ENCODE data around the gene RSPH1. TPM values are rescaled to one million over a fixed set of nuclear protein-coding genes. Genes with fewer than 3 reads are reported as not detected.

The RSPH1 gene
- total and polyA plus RNA-seq, 4 donors, result 0.09 to 0.17 (median 0.16) TPM; not detected in 1

DNA sequence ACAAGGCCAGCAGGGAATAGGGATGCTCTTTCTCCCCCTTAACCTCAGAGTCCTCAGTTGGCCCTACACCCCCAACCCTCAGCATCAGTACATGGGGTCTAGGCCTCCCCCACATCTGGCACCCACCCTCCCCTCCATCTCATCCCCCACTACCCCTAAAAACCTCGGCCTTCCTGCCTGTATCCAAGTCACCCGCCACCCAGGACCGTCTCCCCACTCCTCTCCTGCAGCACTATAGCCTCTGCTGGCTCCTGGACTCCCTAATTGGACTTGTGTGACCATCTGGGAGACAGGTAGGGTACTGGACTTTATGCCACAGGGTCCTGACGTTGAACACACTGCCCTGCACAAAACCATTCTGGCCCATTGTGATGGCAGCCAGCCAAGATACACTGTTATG, 6.0 kb downstream of the RSPH1 start (continued):
- TF ChIP-seq CTCF (IDR thresholded peaks at IDR 0.05; ENCODE audit: low read depth, low read length, missing input control) (no peak), YY1 (IDR thresholded peaks at IDR 0.05) (no peak), RAD21 (IDR thresholded peaks at IDR 0.05) (no peak), ATF3 (IDR thresholded peaks at IDR 0.05) (no peak), NR2F2 (IDR thresholded peaks at IDR 0.05) (no peak), HNF4G (IDR thresholded peaks at IDR 0.05) (no peak)
- TF ChIP-seq, protein P1, sequence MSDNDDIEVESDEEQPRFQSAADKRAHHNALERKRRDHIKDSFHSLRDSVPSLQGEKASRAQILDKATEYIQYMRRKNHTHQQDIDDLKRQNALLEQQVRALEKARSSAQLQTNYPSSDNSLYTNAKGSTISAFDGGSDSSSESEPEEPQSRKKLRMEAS (IDR thresholded peaks at IDR 0.05), result no peak

DNA sequence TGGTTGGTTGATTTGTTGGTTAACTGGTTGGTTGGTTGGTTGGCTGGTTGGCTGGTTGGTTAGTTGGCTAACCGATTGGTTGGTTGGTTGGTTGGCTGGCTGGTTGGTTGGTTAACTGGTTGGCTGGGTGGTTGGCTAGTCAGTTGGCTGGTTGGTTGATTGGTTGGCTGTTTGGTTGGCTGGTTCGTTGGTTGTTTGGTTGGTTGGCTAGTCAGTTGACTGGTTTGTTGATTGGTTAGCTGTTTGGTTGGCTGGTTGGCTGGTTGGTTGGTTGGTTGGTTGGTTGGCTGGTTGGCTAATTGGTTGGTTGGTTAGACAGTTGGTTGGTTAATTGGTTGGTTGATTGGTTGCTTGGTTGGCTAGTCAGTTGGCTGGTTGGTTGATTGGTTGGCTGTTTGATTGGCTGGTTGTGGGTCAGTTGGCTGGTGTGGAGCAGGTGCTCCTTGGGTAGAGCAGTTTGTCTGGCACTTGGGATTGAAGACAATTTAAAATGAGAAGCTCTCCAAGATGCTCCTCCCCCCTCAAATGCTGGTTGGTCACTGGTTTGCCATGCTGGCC, 6.9 kb downstream of the RSPH1 start:
- no peak for DNase-seq (ENCODE audit: low spot score)
- H3K27ac ChIP-seq (ENCODE audit: low read depth in 1 of 2, low read length in 2 of 2), result no peak overlapping the region
- no peak for TF ChIP-seq TAF1 (conservative IDR thresholded peaks at IDR 0.05)
- TF ChIP-seq, protein P1 (IDR thresholded peaks at IDR 0.05), result no peak
- TF ChIP-seq GABPA (IDR thresholded peaks at IDR 0.05 in 1 of 2, conservative IDR thresholded peaks at IDR 0.05 in 1 of 2), result no peak
- no peak for TF ChIP-seq EGR1 (IDR thresholded peaks at IDR 0.05; ENCODE audit: low read depth in 2 of 2)
- TF ChIP-seq ATF3 (IDR thresholded peaks at IDR 0.05), result no peak
- no peak for TF ChIP-seq RAD21 (IDR thresholded peaks at IDR 0.05)
- no peaks in the 10 kb centered on the region for H3K4me1 ChIP-seq (ENCODE audit: control insufficient read depth in 4 of 4, insufficient read depth in 4 of 4, low read length in 3 of 4)
- H3K4me3 ChIP-seq (ENCODE audit: low read depth in 1 of 3, low read length in 3 of 3), result no peak overlapping the region
- no peaks in the 10 kb centered on the region for H3K9me3 ChIP-seq (ENCODE audit: control insufficient read depth in 4 of 4, low read length in 3 of 4)
- 76% methylated on average over 2 of the region's 2 CpGs for whole genome bisulfite sequencing
- no peaks in the 10 kb centered on the region for H3K27me3 ChIP-seq (ENCODE audit: control insufficient read depth in 4 of 4, insufficient read depth in 4 of 4, low read length in 3 of 4)
- H3K9ac ChIP-seq (ENCODE audit: low read depth in 1 of 2, low read length in 2 of 2), result no peak overlapping the region
- no peaks in the 10 kb centered on the region for H3K36me3 ChIP-seq (ENCODE audit: control insufficient read depth in 4 of 4, insufficient read depth in 3 of 4, low read depth in 1 of 4, low read length in 3 of 4)

DNA sequence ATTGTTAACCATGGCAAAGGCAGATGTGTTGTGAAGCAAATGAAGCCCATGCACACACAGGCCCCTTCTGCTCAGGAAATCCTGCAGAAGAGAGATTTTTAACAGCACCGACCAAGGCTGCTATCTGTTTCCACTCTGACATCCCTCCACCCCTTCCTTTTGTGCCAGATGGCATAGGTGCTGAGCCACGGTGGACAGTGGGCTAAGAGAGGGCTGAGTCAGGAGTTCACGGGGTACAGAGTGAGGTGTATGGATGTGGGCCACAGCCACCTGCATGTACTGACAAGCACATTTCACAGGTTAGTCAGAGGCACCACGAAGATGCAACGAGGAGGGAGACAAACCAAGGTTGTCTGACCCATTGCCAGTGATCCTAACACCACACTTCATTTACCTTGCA, 9.5 kb downstream of the RSPH1 start:
- WGBS, result 63% methylated on average over 5 of the region's 5 CpGs
- Histone ChIP-seq H3K27me3 (ENCODE audit: control insufficient read depth in 4 of 4, insufficient read depth in 4 of 4, low read length in 3 of 4) (no peaks in the 10 kb centered on the region), H3K4me1 (ENCODE audit: control insufficient read depth in 4 of 4, insufficient read depth in 4 of 4, low read length in 3 of 4) (no peaks in the 10 kb centered on the region), H3K9me3 (ENCODE audit: control insufficient read depth in 4 of 4, low read length in 3 of 4) (no peaks in the 10 kb centered on the region), H3K36me3 (ENCODE audit: control insufficient read depth in 4 of 4, insufficient read depth in 3 of 4, low read depth in 1 of 4, low read length in 3 of 4) (no peaks in the 10 kb centered on the region), H3K9ac (ENCODE audit: low read depth in 1 of 2, low read length in 2 of 2) (no peak overlapping the region), H3K4me3 (ENCODE audit: low read depth in 1 of 3, low read length in 3 of 3) (no peak overlapping the region), H3K27ac (ENCODE audit: low read depth in 1 of 2, low read length in 2 of 2) (no peak overlapping the region)
- no peak for TF ChIP-seq CTCF (IDR thresholded peaks at IDR 0.05; ENCODE audit: low read depth, low read length, missing input control)
- TF ChIP-seq NR2F2 (IDR thresholded peaks at IDR 0.05), result no peak
- TF ChIP-seq RAD21 (IDR thresholded peaks at IDR 0.05), result no peak
- TF ChIP-seq HNF4A (conservative IDR thresholded peaks at IDR 0.05), result no peak
- TF ChIP-seq GABPA (IDR thresholded peaks at IDR 0.05 in 1 of 2, conservative IDR thresholded peaks at IDR 0.05 in 1 of 2), result no peak
- TF ChIP-seq JUND (IDR thresholded peaks at IDR 0.05), result no peak
- no peak for TF ChIP-seq FOXA1 (IDR thresholded peaks at IDR 0.05)
- TF ChIP-seq YY1 (IDR thresholded peaks at IDR 0.05), result no peak
- DNase-seq (ENCODE audit: low spot score), result no peak
